Activated T-cell treated with anti-CD3 and anti-CD28 coated beads for 4 hours (primary cell): Measurements from ENCODE around the gene TRAPPC2B.
"Not testable (repeated sequence)": the region's sequence is repeated elsewhere in the genome, so short reads cannot be mapped to it uniquely, and the experiment has no call there.

ENCODE experiments used
- DNase-seq: peaks from one replicate; pipeline ENCODE4 v3.0.0-alpha.2; 2020

Gene TRAPPC2B

GRCh38 chr19:57362997-57363687 is at the start of gene TRAPPC2B, which contains the start of gene ZNF547:
TRAPPC2B (plus strand) TSS chr19:57363551; CDS start chr19:57364834, 1,283 bp downstream.
ZNF547 (plus strand) TSS chr19:57363551; CDS start chr19:57368556, 5,005 bp downstream.
- peak; percentile 97 for DNase-seq

GRCh38 chr19:57314146-57314545 is 49.2 kb upstream of the TRAPPC2B start:
- no peak for DNase-seq

DNA sequence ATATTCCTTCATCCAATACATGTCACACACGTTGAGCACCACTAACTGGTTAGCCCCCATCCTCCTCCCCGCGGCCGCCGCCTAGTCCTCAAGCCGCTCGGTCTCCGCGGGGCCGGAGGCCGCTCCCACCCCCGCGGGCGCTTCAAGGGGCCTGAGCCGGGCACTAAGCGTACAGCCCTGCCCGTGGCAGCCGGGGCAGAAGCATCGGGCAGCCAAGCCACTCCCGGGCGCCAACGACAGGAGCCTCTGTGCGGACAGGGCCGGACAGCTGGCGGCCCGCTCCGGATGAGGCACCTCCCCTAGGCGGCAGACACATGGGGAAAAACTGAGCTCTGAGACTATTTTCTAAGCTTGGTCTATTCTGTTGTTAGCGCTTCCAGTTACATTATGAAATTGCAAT is 45.8 kb upstream of the TRAPPC2B start:
- no peak for DNase-seq

- DNase-seq: no peak
These were observed 43.5 kb upstream of the TRAPPC2B start for GRCh38 chr19:57319869-57320179.

- peak; percentile 85 for DNase-seq
These were observed 42.9 kb upstream of the TRAPPC2B start, which contains the start of gene ZNF543 for GRCh38 chr19:57320180-57321084. ZNF543 (plus strand) TSS chr19:57320472; CDS start chr19:57320854, 382 bp downstream.

GRCh38 chr19:57321116-57321515 is 42.2 kb upstream of the TRAPPC2B start:
- no peak for DNase-seq

GRCh38 chr19:57321751-57322150 is 41.6 kb upstream of the TRAPPC2B start:
- DNase-seq: no peak

- no peak for DNase-seq
These were observed 38.4 kb upstream of the TRAPPC2B start for GRCh38 chr19:57324992-57325391.

- DNase-seq: no peak
These were observed 35.4 kb upstream of the TRAPPC2B start for GRCh38 chr19:57327993-57328392.

DNA sequence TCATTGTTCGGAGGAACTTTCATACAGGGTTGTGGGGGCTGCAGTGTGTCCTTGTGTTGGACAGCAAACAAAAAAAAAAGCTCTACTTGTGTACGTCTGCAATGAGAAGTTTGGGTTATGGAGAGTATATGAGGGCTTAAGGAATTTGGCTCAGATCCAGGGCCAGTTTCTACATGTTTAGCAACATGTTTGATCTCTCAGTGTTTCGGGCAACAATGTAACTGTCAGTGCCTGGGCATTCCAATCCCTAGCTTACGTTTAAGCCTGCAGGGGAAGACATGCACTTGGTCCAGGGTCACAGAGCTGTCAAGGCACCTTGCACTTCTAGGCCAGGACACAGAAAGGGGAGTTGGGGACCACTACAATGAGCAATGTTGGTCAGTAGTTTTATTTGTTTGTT is 29.2 kb upstream of the TRAPPC2B start:
- DNase-seq: no peak

- DNase-seq: no peak
These were observed 24.5 kb upstream of the TRAPPC2B start for GRCh38 chr19:57338877-57339276.

DNA sequence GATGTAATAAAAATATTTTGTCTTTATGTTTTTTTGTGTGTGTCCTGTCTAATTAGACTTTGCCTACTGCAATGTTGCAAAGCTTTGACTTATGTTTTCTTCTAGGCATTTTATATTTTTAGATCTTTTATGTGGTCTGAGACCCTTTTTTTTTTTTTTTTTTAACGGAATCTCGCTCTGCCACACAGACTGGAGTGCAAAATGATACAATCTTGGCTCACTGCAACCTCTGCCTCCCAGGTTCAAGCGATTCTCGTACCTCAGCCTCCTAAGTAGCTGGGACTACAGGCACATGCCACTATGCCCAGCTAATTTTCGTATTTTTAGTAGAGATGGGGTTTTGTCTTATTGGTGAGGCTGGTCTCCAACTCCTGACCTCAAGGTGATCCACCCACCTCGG is 20.8 kb upstream of the TRAPPC2B start:
- DNase-seq: no peak

GRCh38 chr19:57348136-57348535 is 15.2 kb upstream of the TRAPPC2B start:
- DNase-seq: no peak

DNA sequence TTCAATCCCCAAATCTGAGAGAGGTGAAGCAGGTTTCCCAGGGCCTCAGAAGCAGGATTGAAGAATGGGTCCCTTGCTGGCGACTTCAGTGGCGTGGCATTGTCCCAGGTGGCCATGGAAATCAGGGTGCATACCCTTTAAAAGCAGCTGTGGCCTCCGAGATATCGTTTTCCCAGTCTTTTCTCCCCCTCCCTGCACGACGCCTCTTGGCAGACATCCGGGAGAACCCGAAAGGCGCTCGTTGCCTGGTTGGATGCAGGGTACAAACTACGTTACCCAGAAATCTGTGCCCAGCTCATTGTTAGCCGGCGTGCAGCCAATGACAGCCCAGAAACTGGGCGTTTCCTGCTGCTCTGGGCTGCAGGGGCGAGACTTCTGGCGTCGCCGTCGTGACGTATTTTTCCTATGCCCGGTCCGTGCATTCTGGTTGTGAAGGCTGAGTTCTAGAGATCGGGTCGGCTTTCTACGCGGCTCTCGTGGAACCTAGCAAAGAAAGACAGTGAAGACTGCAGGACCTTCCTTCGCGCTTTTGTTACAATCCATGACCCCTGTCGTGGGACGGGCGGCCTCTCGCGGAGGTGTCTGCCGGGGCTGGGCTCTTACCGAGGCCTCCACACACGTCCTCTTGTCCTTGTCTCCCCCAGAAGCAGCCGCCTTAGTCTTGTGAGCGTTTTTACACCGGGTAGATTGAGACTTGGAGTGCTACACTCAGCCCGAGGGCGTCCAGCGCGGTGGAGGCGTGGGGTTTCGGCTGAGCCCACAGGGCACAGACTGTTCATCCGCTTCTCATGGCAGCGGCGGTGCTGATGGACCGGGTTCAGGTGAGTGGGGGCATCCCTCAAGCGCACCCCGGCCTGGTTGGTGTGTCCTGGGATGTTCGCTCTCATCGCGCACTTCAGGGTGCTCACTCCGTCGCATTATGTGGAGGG is 12.2 kb upstream of the TRAPPC2B start, which contains the start of gene ZNF304:
Gene ZNF304, plus strand, starts transcription at position 395 of the 929 bp plus-strand sequence. Its CDS starts 394 bp downstream, at position 789.
- DNase-seq: peak; percentile 72

DNA sequence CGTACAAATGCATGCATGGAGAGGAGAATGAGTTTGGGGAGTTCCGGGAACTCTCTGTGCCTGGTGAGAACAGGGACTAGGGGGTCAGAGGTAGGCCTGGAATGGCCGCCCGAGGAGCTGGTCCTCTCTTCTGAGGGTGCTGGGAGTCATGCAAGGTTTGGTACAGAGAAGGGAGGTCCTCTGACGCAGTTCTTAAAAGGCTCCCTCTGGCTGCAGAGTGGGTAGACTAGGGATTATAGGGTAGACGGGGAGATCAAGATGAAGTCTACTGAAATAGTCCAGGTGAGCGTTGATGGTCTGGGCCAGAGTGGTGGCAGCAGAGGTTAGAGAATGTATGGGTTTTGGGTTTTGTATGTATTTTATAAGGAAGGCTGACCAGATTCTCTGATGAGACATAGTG is 11.5 kb upstream of the TRAPPC2B start:
- no peak for DNase-seq

- no peak for DNase-seq
These were observed 7.4 kb upstream of the TRAPPC2B start for GRCh38 chr19:57355916-57356315.

DNA sequence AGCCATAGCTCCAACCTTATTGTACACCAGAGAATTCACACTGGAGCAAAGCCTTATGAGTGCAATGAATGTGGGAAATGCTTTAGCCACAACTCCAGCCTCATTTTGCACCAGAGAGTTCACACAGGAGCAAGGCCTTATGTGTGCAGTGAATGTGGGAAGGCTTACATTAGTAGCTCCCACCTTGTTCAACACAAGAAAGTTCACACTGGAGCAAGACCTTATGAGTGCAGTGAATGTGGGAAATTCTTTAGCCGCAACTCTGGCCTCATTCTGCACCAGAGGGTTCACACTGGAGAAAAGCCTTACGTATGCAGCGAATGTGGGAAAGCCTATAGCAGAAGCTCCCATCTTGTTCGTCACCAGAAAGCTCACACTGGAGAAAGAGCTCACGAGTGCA is 5.9 kb upstream of the TRAPPC2B start:
- no peak for DNase-seq

GRCh38 chr19:57359300-57359699 is 4.1 kb upstream of the TRAPPC2B start:
- no peak for DNase-seq

DNA sequence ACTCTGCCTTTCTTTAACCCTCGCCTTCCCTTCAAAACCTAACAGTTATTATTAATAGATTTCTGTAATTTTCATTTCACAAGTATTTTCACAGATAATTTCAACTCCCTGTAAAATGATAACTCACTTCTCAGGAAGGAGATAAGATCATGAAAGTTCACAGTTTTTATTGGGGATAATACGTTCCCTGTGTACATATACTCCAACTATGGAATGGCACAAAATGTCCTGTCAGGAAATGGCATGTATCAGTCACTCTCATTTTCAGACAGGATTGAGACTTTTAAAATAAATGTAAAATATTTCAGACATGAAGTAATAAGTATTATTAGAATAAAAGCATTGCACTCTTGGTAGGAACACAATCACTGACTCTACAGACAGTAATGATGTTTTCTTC is 932 bp upstream of the TRAPPC2B start:
- no peak for DNase-seq

GRCh38 chr19:57363688-57364181 is 384 bp downstream of the TRAPPC2B start:
- DNase-seq: no peak

DNA sequence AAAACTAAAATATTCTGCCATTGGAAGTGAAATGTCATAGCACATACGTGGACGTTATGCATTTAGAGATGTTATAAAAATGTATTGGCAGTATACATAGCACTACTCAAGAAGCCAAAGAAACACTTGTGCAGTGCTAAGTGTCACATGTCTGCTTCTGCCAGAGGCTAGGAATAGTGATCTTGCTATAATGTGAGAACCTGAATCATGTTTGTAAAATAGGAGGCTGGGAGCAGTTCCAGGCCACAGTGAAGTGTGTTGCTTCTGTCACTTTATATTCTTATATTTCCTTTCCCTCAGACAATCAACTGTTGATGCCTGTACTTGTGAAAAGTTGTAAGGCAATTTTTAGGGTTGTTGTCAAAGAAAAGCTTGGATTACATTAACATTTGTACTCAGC is 3.4 kb downstream of the TRAPPC2B start:
- DNase-seq: no peak

- DNase-seq: no peak
These were observed 10.8 kb downstream of the TRAPPC2B start for GRCh38 chr19:57374179-57374578.

DNA sequence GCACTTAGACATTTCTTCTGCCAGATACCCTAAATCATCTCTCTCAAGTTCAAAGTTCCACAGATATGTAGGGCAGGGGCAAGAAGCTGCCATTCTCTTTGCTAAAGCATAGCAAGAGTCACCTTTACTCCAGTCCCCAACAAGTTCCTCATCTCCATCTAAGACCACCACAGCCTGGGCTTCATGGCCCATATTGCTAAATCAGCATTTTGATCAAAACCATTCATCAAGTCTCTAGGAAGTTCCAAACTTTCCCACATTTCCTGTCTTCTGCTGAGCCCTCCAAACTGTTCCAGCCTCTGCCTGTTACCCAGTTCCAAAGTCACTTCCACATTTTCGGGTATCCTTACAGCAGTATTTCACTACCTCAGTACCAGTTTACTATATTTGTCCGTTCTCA is 11.3 kb downstream of the TRAPPC2B start:
- not testable (repeated sequence) for DNase-seq
